NB4 (cell line): ENCODE measurements around the gene JDP2.

Source experiments
- DNase-seq: peaks from one replicate; pipeline ENCODE4 v3.0.0; 2010; ENCODE audit warnings: low read depth
- H3K4me3 ChIP-seq: one replicate; pipeline ENCODE4 v1.5.1; 2011; ENCODE audit warnings: mild to moderate bottlenecking, low read depth, low read length, moderate library complexity
- CTCF ChIP-seq: IDR thresholded peaks from one replicate; pipeline ENCODE4 v1.5.1; 2012; ENCODE audit warnings: low read depth, low read length
- MAX ChIP-seq: IDR thresholded peaks from 2 replicates; pipeline ENCODE4 v1.6.1; 2011; ENCODE audit warnings: low read depth, low read length
- MYC ChIP-seq: IDR thresholded peaks from 2 replicates; pipeline ENCODE4 v1.6.1; 2011; ENCODE audit warnings: low read depth, low read length
- POLR2A ChIP-seq: IDR thresholded peaks from 2 replicates; pipeline ENCODE4 v1.6.1; 2011; ENCODE audit warnings: mild to moderate bottlenecking; ENCODE audit not compliant: insufficient read length; ENCODE audit errors: extremely low read depth

Gene JDP2

GRCh38 chr14:75439989-75440388, 12.2 kb downstream of the JDP2 start:
- H3K4me3 ChIP-seq = no peak overlapping the region
- DNase-seq = no peak
- TF ChIP-seq MAX (no peak), MYC (no peak), POLR2A (no peak), CTCF (no peak)

GRCh38 chr14:75440733-75441477, 13.1 kb downstream of the JDP2 start:
- no peak overlapping the region for H3K4me3 ChIP-seq
- TF ChIP-seq MYC = no peak
- no peak for TF ChIP-seq CTCF
- TF ChIP-seq MAX = no peak
- no peak for TF ChIP-seq POLR2A
- DNase-seq = no peak

GRCh38 chr14:75441728-75442127, 13.9 kb downstream of the JDP2 start:
- DNase-seq = no peak
- H3K4me3 ChIP-seq = no peak overlapping the region
- TF ChIP-seq POLR2A (no peak), MAX (no peak), MYC (no peak), CTCF (no peak)

GRCh38 chr14:75442166-75442565, 14.3 kb downstream of the JDP2 start:
- TF ChIP-seq POLR2A (no peak), MYC (no peak), MAX (no peak), CTCF (no peak)
- no peak overlapping the region for H3K4me3 ChIP-seq
- DNase-seq = no peak

GRCh38 chr14:75442642-75443041, 14.8 kb downstream of the JDP2 start:
- no peak for DNase-seq
- TF ChIP-seq MYC (no peak), CTCF (no peak), MAX (no peak), POLR2A (no peak)
- H3K4me3 ChIP-seq = no peak overlapping the region
